ENCODE results near the gene PIGR. TPM values are rescaled to one million over a fixed set of nuclear protein-coding genes. Genes with fewer than 3 reads are reported as not detected.

The PIGR gene
- total and polyA plus RNA-seq, 10 of the 15 experiments (the other 5 are each of a cell fraction or from before 2014, with no cell fraction given), result 0.96 to 7.6 (median 1.8) TPM

- TF ChIP-seq, protein P1, sequence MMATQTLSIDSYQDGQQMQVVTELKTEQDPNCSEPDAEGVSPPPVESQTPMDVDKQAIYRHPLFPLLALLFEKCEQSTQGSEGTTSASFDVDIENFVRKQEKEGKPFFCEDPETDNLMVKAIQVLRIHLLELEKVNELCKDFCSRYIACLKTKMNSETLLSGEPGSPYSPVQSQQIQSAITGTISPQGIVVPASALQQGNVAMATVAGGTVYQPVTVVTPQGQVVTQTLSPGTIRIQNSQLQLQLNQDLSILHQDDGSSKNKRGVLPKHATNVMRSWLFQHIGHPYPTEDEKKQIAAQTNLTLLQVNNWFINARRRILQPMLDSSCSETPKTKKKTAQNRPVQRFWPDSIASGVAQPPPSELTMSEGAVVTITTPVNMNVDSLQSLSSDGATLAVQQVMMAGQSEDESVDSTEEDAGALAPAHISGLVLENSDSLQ (IDR thresholded peaks at IDR 0.05), result 0 out of 2 replicates have a peak, but pooled peaks have one; percentile 7
- peak; percentile 61 to 91 for TF ChIP-seq SRF (IDR thresholded peaks at IDR 0.05; ENCODE audit: low read depth in 2 of 2, low read length in 2 of 2)
- peak; percentile 48; the same call in 1 of the 3 replicates for TF ChIP-seq POU2F2 (IDR thresholded peaks at IDR 0.05; ENCODE audit: borderline replicate concordance, low read depth, low read length)
- no peak for TF ChIP-seq GATAD2B (conservative IDR thresholded peaks at IDR 0.05; ENCODE audit: low read depth)
- TF ChIP-seq MEF2B (IDR thresholded peaks at IDR 0.05; ENCODE audit: partially characterized antibody, poor library complexity, severe bottlenecking), result peak; percentile 77
- intact Hi-C loops (cut with micrococcal nuclease; ENCODE audit: unreplicated experiment) (no loop called here), in situ Hi-C loops (cut with MboI) (no loop called here)
- DNase-seq (ENCODE audit: low read depth, low spot score) (no peak), ATAC-seq (peak; percentile 80), FAIRE-seq (no peak)
- Histone ChIP-seq H4K20me1 (ENCODE audit: control insufficient read depth, insufficient read depth) (no peaks in the 10 kb centered on the region; the same call in 1 of the 2 replicates), H3K27ac (ENCODE audit: control insufficient read depth, insufficient read depth) (no peak overlapping the region), H3K4me1 (ENCODE audit: control insufficient read depth, insufficient read depth, low read length) (peaks cover 3% of the 10 kb centered on the region; the same call in 1 of the 2 replicates), H3K27me3 (replicated peaks in 1 of 2; ENCODE audit: control insufficient read depth in 2 of 2, insufficient read depth in 2 of 2, low read length in 1 of 2) (no peaks in the 10 kb centered on the region), H3K36me3 (ENCODE audit: control insufficient read depth in 2 of 2, insufficient read depth in 2 of 2, low read length in 1 of 2) (peaks cover 24 to 32% of the 10 kb centered on the region in 2 experiments), H3K4me3 (no peak overlapping the region), H3K9me3 (replicated peaks; ENCODE audit: control insufficient read depth, insufficient read depth, low read length) (no peaks in the 10 kb centered on the region), H3K79me2 (ENCODE audit: control insufficient read depth, insufficient read depth, low read length) (0 out of 2 replicates have a peak, but pooled peaks cover 2% of the 10 kb centered on the region), H2AFZ (ENCODE audit: control insufficient read depth, low read depth, low read length) (no peak overlapping the region), H3K9ac (ENCODE audit: control insufficient read depth, insufficient read depth, low read length) (no peak overlapping the region), H3K4me2 (ENCODE audit: control insufficient read depth, insufficient read depth) (no peak overlapping the region)
- BruUV-seq (replicated peaks), result no TSS peak
- SMC1A ChIA-PET (ENCODE audit: uncharacterized antibody, unreplicated experiment), result interaction anchor here (0.5 to 2.5 kb wide), 19 partner anchors 14 to 364 kb away, joined by 3 to 10 read pairs (median 4); partner anchors contain the start of genes DYRK3, FCMR and IL20
- RAD21 ChIA-PET (ENCODE audit: unreplicated experiment), result interaction anchor here (0.7 to 1.9 kb wide), 9 partner anchors 26 to 179 kb away, joined by 3 to 12 read pairs (median 3); no protein-coding TSS in a partner anchor
- CTCF ChIA-PET, result interaction anchor here (0.8 to 5.9 kb wide), 27 partner anchors 9 to 275 kb away, joined by 3 to 59 read pairs (median 4); partner anchors contain the start of genes FCMR, IL20 and IL24
- 0% methylated on average over 4 of the region's 4 CpGs for WGBS (ENCODE audit: insufficient coverage, insufficient replicate concordance, low lambda C conversion rate, missing lambda C conversion rate)
- POLR2A ChIA-PET, result interaction anchor here (0.7 to 1.4 kb wide), 5 partner anchors 12 to 165 kb away, joined by 3 to 4 read pairs (median 3); no protein-coding TSS in a partner anchor
These were observed 40.7 kb downstream of the PIGR start for GRCh38 chr1:206905295-206906164.
